ENCODE measurements around the gene GPN1.
"Not testable (repeated sequence)": the region's sequence is repeated elsewhere in the genome, so short reads cannot be mapped to it uniquely, and the experiment has no call there.

DNA sequence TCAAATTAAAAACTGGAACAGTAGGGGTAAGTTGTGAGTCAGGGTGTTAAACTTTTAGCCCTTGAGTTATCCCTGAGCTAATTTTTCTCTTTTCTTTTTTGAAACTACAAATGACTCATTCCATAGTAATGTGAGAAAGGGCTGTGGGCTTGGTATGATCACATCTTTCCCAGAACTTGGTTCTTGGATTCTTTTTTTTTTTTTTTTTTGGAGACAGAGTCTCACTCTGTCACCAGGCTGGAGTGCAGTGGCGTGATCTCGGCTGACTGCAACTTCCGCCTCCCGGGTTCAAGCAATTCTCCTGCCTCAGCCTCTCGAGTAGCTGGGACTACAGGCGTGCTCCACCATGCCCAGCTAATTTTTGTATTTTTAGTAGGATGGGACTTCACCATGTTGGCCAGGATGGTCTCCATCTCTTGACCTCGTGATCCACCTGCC is 53.5 kb downstream of the GPN1 start:
- not testable (repeated sequence) for TF ChIP-seq CTCF, POLR2A (IDR thresholded peaks at IDR 0.05)
